ENCODE data around the gene ATG2B. TPM values are rescaled to one million over a fixed set of nuclear protein-coding genes. Genes with fewer than 3 reads are reported as not detected.
A peak's percentile ranks its signal among the peaks of the same experiment; 100 is the strongest.
"Not testable (repeated sequence)": the region's sequence is repeated elsewhere in the genome, so short reads cannot be mapped to it uniquely, and the experiment has no call there.

ATG2B gene
- polyA plus RNA-seq, 6 donors from 2014 or later = 1.4 to 2.2 (median 1.8) TPM

DNA sequence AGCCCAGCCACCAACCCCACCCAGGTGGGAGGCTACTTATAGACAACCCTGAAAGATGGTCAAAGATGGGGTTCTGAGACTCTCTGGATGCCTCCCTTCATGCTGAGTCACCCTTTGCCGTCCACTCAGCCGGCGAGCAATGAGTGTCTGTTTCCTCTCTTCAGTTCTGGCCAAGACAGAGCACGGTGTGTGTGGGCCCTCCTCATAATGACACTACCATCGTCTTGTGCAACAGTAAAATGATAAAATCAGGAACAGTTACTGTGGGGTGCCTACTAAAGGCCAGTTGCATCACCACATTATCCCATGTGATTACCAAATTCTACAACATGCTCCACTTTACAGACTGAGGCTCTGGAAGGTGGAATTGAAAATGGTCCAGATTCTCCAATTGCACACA, 114.1 kb downstream of the ATG2B start:
- H3K9me3 Mint-ChIP-seq = peaks cover 0 to 14% (median 2%) of the 10 kb centered on the region in 7 donors
- peaks cover 39 to 74% (median 66%) of the 10 kb centered on the region in 3 donors for H3K27me3 Mint-ChIP-seq
- H3K4me1 Mint-ChIP-seq = no peaks in the 10 kb centered on the region
- H3K36me3 Mint-ChIP-seq = no peaks in the 10 kb centered on the region
- ATAC-seq (ENCODE audit: low read depth in 2 of 2) (no peak), DNase-seq (no peak)
- H3K4me3 Mint-ChIP-seq = no peak overlapping the region
- H3K27ac Mint-ChIP-seq = no peak overlapping the region

DNA sequence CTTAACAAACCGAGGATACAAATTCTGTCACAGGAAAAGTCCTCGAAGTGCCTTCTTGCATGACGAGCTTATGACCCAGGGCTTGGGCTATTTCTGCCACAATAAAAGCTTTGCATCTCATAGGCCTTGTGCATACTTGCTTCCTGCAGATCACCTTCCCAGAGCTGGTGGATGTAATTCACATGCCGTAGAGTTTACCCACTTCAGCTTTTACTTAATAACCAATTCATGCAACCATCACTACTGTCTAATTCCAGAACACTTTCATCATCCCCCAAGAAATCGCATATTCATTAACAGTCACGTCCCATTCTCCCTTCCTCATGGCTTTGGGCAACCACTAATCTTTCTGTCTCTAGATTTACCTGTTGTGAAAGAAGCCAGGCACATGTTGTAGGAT, 116.1 kb downstream of the ATG2B start:
- H3K27me3 Mint-ChIP-seq = peaks cover 28 to 54% (median 47%) of the 10 kb centered on the region in 3 donors
- no peak overlapping the region for H3K4me3 Mint-ChIP-seq
- ATAC-seq (ENCODE audit: low read depth in 2 of 2) = no peak
- H3K36me3 Mint-ChIP-seq = no peaks in the 10 kb centered on the region
- H3K27ac Mint-ChIP-seq = no peak overlapping the region
- no peaks in the 10 kb centered on the region for H3K4me1 Mint-ChIP-seq
- H3K9me3 Mint-ChIP-seq = peaks cover 0 to 14% (median 4%) of the 10 kb centered on the region in 7 donors
- DNase-seq = no peak

DNA sequence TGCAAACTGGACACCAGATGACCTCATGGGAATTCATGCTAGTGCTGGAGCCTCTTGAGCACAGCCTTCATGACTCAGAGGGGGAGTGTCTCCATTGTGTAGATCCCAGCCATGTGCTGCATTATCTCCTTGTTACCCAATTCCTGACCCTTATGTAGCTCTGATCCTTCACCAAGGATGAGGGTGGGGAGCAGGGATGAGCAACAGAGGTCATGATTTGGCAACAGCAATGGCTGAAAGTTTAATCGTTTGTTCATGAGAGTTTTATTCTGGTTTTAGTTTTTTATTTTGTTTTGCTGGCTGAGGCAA, 116.6 kb downstream of the ATG2B start:
- Mint-ChIP-seq H3K27me3 (peaks cover 25 to 49% (median 41%) of the 10 kb centered on the region in 3 donors), H3K36me3 (no peaks in the 10 kb centered on the region), H3K27ac (no peak overlapping the region), H3K4me1 (no peaks in the 10 kb centered on the region), H3K9me3 (peaks cover 0 to 14% (median 4%) of the 10 kb centered on the region in 7 donors), H3K4me3 (no peak overlapping the region)
- DNase-seq (no peak), ATAC-seq (ENCODE audit: low read depth in 2 of 2) (no peak)

DNA sequence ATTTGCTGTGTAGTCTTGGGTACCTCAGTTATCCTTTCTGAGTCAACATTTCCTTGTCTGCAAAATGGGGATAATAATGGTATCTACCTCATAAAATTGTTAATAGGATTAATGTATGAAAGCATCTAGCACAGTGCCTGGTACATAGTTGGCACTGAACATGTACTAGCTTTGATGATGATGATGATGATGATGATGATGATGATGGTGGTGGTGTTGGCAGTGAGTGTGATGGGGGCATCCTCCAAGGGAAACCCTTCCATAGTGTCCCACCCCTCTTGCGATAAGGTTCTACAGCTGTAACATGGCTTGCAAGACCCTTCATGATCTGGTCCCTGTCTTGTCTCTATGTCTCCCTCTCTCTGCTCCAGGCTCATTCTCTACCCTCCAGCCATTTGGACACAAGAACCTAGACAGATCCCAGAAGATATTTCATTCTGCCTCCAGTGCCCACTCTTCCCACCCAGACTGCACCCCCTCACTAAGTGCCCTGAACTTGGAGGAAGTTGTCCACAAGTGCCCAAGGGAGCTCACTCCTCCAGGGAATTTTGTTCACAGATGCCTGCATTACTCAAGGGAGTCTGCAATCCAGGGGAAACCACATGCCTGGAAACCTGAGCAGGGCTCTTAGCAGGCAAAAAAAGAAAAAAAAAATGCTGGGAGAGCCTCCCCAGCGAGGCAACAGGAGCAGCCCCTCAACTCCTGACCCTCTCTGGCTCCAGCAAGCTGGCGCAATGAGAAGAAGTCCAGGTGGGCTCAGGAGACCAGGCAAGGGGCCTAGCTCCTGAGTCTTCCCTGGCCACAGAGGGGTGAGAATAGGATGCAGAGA, 117.2 kb downstream of the ATG2B start:
- no peak overlapping the region for H3K4me3 Mint-ChIP-seq
- peaks cover 0 to 14% (median 4%) of the 10 kb centered on the region in 7 donors for H3K9me3 Mint-ChIP-seq
- DNase-seq = no peak
- ATAC-seq (ENCODE audit: low read depth in 2 of 2) = no peak
- H3K4me1 Mint-ChIP-seq = no peaks in the 10 kb centered on the region
- peaks cover 21 to 43% (median 36%) of the 10 kb centered on the region in 3 donors for H3K27me3 Mint-ChIP-seq
- H3K36me3 Mint-ChIP-seq = no peaks in the 10 kb centered on the region
- H3K27ac Mint-ChIP-seq = peak overlapping the region in 2 of 6 donors; percentile 49 to 81

DNA sequence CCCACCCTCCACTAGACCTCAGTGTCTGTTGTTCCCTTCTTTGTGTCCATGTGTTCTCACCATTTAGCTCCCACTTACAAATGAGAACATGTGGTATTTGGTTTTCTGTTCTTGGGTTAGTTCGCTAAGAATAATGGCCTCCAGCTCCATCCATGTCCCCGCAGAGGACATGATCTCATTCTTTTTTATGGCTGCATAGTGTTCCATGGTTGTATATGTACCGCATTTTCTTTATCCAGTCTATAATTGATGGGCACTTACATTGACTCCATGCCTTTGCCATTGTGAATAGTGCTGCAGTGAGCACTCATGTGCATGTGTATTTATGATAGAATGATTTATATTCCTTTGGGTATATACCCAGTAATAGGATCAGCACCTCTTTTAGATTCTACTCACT, 118.1 kb downstream of the ATG2B start:
- not testable (repeated sequence) for H3K4me1 Mint-ChIP-seq; ATAC-seq (ENCODE audit: low read depth in 2 of 2); DNase-seq; H3K27ac Mint-ChIP-seq; H3K36me3 Mint-ChIP-seq; H3K4me3 Mint-ChIP-seq
- Mint-ChIP-seq H3K27me3 (peaks cover 18 to 35% (median 29%) of the 10 kb centered on the region in 3 donors), H3K9me3 (peaks cover 0 to 14% (median 4%) of the 10 kb centered on the region in 7 donors)

DNA sequence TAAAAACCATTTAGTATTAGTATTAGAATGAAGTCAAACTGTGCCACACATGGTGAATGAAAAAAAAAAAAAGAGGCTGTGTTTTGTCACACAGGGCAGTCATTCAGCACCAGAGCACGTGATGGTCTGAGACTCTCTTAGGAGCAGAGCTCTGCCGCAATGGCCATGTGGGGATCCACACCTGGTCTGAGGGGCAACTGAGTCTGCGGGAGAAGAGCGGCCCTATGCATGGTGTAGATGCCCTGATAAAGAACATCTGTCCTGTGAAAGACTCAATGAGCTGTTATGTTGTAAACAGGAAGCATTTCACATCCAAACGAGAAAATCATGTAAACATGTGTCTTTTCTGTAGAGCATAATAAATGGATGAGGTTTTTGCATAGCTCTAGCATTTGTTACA, 119.4 kb downstream of the ATG2B start:
- peaks cover 13 to 29% (median 20%) of the 10 kb centered on the region in 3 donors for H3K27me3 Mint-ChIP-seq
- H3K36me3 Mint-ChIP-seq = no peaks in the 10 kb centered on the region
- peaks cover 0 to 14% (median 4%) of the 10 kb centered on the region in 7 donors for H3K9me3 Mint-ChIP-seq
- no peak overlapping the region for H3K4me3 Mint-ChIP-seq
- ATAC-seq (ENCODE audit: low read depth in 2 of 2) (no peak), DNase-seq (no peak)
- no peaks in the 10 kb centered on the region for H3K4me1 Mint-ChIP-seq
- H3K27ac Mint-ChIP-seq = no peak overlapping the region

DNA sequence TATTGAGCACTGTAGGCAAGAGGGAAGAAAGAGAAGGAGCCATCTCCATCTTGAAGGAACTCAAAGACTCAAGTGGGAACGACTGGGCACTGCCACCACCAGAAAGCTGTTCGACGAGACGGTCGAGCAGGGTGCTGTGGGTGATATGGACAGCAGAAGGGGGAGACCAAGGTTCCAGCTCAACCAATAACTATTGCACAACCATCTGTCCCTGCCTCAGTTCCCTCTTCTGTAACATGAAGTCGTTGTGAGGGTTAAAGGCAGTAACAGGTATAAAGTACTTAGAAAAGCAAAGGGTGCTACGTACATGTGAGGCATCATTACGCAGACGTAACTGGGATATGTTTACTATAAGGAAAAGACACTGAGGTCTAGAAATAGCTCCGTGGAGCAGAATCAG, 121.0 kb downstream of the ATG2B start:
- DNase-seq (no peak), ATAC-seq (ENCODE audit: low read depth in 2 of 2) (no peak)
- Mint-ChIP-seq H3K27me3 (peaks cover 7 to 22% (median 12%) of the 10 kb centered on the region in 3 donors), H3K9me3 (peaks cover 0 to 14% (median 4%) of the 10 kb centered on the region in 7 donors), H3K4me1 (no peaks in the 10 kb centered on the region), H3K4me3 (no peak overlapping the region), H3K36me3 (no peaks in the 10 kb centered on the region), H3K27ac (no peak overlapping the region)

DNA sequence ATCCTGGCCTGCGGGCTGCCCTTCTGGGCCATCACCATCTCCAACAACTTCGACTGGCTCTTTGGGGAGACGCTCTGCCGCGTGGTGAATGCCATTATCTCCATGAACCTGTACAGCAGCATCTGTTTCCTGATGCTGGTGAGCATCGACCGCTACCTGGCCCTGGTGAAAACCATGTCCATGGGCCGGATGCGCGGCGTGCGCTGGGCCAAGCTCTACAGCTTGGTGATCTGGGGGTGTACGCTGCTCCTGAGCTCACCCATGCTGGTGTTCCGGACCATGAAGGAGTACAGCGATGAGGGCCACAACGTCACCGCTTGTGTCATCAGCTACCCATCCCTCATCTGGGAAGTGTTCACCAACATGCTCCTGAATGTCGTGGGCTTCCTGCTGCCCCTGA, 122.5 kb downstream of the ATG2B start:
- Mint-ChIP-seq H3K4me3 (no peak overlapping the region), H3K27me3 (peaks cover under 1 to 9% (median 4%) of the 10 kb centered on the region in 3 donors), H3K27ac (no peak overlapping the region), H3K4me1 (no peaks in the 10 kb centered on the region), H3K36me3 (no peaks in the 10 kb centered on the region), H3K9me3 (peaks cover 0 to 14% (median 4%) of the 10 kb centered on the region in 7 donors)
- DNase-seq (no peak), ATAC-seq (ENCODE audit: low read depth in 2 of 2) (no peak)

DNA sequence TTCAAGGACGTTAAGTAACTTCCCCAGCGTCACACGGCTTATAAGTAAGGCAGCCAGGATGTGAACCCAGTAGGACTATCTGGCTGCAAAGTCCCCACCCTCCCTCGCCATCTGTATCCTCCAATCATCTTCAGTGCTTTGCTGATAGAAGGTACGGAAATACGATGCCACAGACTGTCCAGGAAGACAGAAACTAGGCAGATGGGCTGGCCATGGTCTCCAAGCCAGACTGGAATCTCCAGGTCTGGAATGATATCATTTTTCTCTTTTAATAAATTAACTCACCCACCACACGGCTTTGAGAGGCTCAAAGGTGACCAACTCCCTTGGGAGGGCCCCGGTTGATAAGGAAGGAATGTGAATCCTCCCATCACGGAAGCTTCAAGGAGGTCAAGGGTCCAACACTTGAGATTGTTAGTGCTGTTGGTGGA, 123.4 kb downstream of the ATG2B start:
- DNase-seq (no peak), ATAC-seq (ENCODE audit: low read depth in 2 of 2) (no peak)
- H3K4me1 Mint-ChIP-seq = no peaks in the 10 kb centered on the region
- peaks cover 0 to 7% (median 4%) of the 10 kb centered on the region in 3 donors for H3K27me3 Mint-ChIP-seq
- H3K9me3 Mint-ChIP-seq = peaks cover 0 to 9% (median 3%) of the 10 kb centered on the region in 7 donors
- no peak overlapping the region for H3K4me3 Mint-ChIP-seq
- H3K36me3 Mint-ChIP-seq = no peaks in the 10 kb centered on the region
- no peak overlapping the region for H3K27ac Mint-ChIP-seq

DNA sequence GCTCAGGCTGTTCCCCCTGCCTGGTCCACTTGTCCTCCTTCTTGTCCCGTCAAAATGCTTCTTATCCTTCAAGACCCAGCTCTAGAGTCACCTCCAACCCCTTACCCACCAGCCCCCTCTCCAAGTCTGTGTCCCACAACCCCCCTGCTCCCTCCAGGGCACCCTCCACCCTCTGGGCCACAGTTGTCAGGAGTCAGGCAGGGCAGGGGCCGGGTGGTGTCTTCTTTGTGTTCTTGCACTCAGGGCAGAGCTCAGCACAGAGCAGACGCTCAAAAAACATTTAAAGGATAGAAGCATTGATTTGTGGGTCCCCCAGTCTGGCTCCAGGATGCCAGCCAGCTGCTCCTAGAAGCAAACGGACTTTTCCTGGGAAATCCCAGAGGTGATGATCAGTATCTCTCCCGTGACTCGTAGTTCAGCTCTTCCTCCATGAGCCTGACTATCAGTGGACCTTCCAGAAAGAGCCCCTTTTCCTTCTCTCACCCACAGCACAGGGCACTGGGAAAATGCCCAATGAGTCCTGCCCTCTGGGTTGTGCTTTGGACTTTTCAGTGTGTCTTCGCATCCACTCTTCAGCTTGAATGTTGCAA, 124.4 kb downstream of the ATG2B start:
- no peak for ATAC-seq (ENCODE audit: low read depth in 2 of 2)
- no peaks in the 10 kb centered on the region for H3K4me1 Mint-ChIP-seq
- no peak overlapping the region for H3K27ac Mint-ChIP-seq
- peaks cover 0 to 9% (median 3%) of the 10 kb centered on the region in 7 donors for H3K9me3 Mint-ChIP-seq
- no peaks in the 10 kb centered on the region for H3K36me3 Mint-ChIP-seq
- H3K27me3 Mint-ChIP-seq = peaks cover 0 to 7% (median 4%) of the 10 kb centered on the region in 3 donors
- H3K4me3 Mint-ChIP-seq = no peak overlapping the region
- no peak for DNase-seq

DNA sequence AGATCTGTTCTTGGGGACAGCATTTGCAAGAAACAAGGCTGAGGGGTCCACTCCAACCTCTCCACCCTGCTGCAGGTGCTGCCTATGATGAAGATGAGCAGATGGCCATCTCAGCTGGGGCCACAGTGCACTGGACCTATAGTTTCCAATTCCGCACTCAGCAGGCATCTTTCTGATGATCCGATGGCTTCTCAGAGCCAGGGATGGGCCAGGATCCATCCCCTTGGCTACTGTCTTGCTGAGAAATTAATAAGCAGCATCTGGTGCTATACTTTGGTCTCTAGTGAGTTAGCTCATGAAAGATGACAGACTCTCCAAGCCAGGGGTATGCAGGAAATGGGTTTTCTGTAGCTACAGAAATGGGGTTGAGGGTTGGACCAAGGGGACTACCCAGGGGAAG, 125.5 kb downstream of the ATG2B start:
- DNase-seq (no peak), ATAC-seq (ENCODE audit: low read depth in 2 of 2) (no peak)
- Mint-ChIP-seq H3K27ac (no peak overlapping the region), H3K4me1 (no peaks in the 10 kb centered on the region), H3K4me3 (no peak overlapping the region), H3K9me3 (peaks cover 0 to 7% (median under 1%) of the 10 kb centered on the region in 7 donors), H3K36me3 (no peaks in the 10 kb centered on the region), H3K27me3 (peaks cover 0 to 7% (median 5%) of the 10 kb centered on the region in 3 donors)

DNA sequence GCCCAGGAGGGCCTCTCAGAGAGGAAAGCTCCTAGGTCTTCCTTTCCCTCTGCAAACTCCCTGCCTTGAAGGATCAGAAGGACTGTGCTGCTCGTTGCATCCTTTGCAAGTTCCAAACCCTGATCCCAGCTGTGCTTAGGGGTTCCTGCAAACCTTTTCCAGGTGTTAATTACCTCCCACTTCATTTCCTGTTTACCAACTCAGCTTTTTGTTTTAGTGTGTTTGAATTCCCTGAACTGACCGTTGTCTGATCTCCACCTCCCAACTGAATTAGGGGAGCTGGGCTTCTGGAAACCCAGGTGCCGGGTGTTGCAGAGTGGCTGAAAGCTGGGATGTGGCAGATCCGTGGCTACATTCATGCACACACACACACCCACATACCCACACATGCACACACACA, 127.7 kb downstream of the ATG2B start:
- no peaks in the 10 kb centered on the region for H3K9me3 Mint-ChIP-seq
- H3K4me1 Mint-ChIP-seq = no peaks in the 10 kb centered on the region
- no peak for DNase-seq
- H3K4me3 Mint-ChIP-seq = no peak overlapping the region
- H3K27me3 Mint-ChIP-seq = peaks cover 0 to 7% (median 4%) of the 10 kb centered on the region in 3 donors
- H3K27ac Mint-ChIP-seq = no peak overlapping the region
- no peak for ATAC-seq (ENCODE audit: low read depth in 2 of 2)
- no peaks in the 10 kb centered on the region for H3K36me3 Mint-ChIP-seq

DNA sequence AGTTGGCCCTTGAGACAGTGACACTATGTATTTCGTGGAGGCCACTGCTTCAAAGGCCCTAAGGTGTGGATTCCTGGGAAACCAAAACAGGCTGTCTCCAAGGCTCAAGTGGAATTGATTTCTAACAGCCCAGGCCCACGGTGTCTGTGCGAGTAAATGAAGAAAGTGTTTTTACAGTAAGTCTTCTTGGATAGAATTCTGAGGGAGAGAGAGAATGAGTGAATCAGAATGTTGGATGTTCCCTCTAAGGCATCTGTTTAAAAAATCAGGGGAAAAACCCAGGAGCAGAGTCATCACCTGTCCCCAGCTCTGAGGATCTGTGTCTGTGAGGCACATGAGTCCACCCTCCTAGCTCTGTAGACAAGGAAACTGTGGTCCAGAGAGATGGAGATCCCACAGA, 129.5 kb downstream of the ATG2B start:
- peaks cover 0 to 6% (median 1%) of the 10 kb centered on the region in 7 donors for H3K9me3 Mint-ChIP-seq
- H3K27me3 Mint-ChIP-seq = peaks cover 0 to 10% (median 4%) of the 10 kb centered on the region in 3 donors
- no peak for ATAC-seq (ENCODE audit: low read depth in 2 of 2)
- H3K4me1 Mint-ChIP-seq = no peaks in the 10 kb centered on the region
- H3K27ac Mint-ChIP-seq = no peak overlapping the region
- DNase-seq = no peak
- no peak overlapping the region for H3K4me3 Mint-ChIP-seq
- peaks cover 0 to 1% of the 10 kb centered on the region in 2 donors for H3K36me3 Mint-ChIP-seq

DNA sequence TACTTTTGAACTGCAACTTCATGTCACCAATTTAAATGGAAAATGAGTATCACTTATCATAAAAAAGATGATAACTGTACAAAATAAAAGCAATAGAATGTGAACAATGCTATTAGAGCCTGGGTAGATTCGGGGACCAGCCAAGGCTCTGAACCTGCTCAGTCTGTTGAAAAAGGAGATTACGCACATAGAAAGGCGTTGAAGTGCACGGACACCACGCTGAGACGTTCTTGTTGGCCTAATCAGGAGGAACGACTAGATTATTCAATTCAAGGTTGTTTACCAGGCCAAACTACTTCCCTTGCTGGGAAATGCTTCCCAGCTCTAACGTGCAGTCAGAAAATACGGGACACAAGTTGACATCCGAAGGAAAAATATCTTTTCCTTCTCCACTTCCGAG, 130.6 kb downstream of the ATG2B start:
- Mint-ChIP-seq H3K4me1 (no peaks in the 10 kb centered on the region), H3K27me3 (peaks cover 4 to 17% (median 6%) of the 10 kb centered on the region in 3 donors), H3K36me3 (peaks cover 0 to 13% of the 10 kb centered on the region in 2 donors), H3K4me3 (no peak overlapping the region), H3K9me3 (peaks cover 5 to 13% (median 9%) of the 10 kb centered on the region in 7 donors), H3K27ac (no peak overlapping the region)
- ATAC-seq (ENCODE audit: low read depth in 2 of 2) = no peak
- no peak for DNase-seq
